HepG2 (cell line): ENCODE data around the gene SENP6. TPM values are rescaled to one million over a fixed set of nuclear protein-coding genes. Genes with fewer than 3 reads are reported as not detected.

Source experiments
- ATAC-seq: fragments of 200-7000 bp; cut with Tn5 transposase; 3 replicates; pipeline ENCODE4 v1.9.1; 2020; ENCODE audit warnings: mild to moderate bottlenecking, moderate library complexity
- BruUV-seq: library from RNA; stranded (reverse); fragments of 400-500 nt; replicated peaks from 2 replicates; lab custom pipeline; 2021; lab: Mats Ljungman, UMichigan
- CTCF ChIA-PET: fragments of 300-600 bp; formaldehyde crosslinking; extraction: SDS; loops from one replicate; lab custom pipeline; 2021; ENCODE audit warnings: low total read pairs, inconsistent platforms, low intra/inter-chr PET ratio; lab: Yijun Ruan, JAX
- POLR2A ChIA-PET: fragments of 350-600 bp; sonication (Branson Sonifier 250); formaldehyde crosslinking; loops from one replicate; lab custom pipeline; 2020; ENCODE audit warnings: antibody characterized with exemption, inconsistent platforms; lab: Yijun Ruan, JAX
- DNase-seq: peaks from one replicate; pipeline ENCODE4 v3.0.0-alpha.2; 2015; ENCODE audit warnings: low spot score
- FAIRE-seq: peaks from 3 replicates; lab custom pipeline; 2011; peaks lifted over from hg19 to GRCh38; lab: Jason Lieb, UNC
- H2AFZ ChIP-seq: one replicate; pipeline ENCODE4 v1.6.1; 2011; ENCODE audit warnings: low read length, inconsistent platforms
- H3K27ac ChIP-seq: fragments of 300-600 bp; 3 replicates; pipeline ENCODE4 v1.8.0; 2011; ENCODE audit warnings: mixed run types, mild to moderate bottlenecking, mixed read lengths, low read length, inconsistent platforms; ENCODE audit not compliant: insufficient read depth; ENCODE audit errors: extremely low read length
- H3K27me3 ChIP-seq, 2 experiments: fragments of 200-600 bp in 1 of 2; 2 replicates in 1 of 2; 3 replicates in 1 of 2; pipeline versions ENCODE4 v1.6.0 to v1.8.0; 2011; ENCODE audit warnings: low read length in 2 of 2, mild to moderate bottlenecking in 2 of 2, moderate library complexity in 2 of 2, inconsistent platforms in 1 of 2; ENCODE audit not compliant: insufficient read depth in 2 of 2, control insufficient read depth in 1 of 2
- H3K36me3 ChIP-seq, 2 experiments: fragments of 200-600 bp in 1 of 2; replicated peaks in 1 of 2; 2 replicates in 1 of 2; 3 replicates in 1 of 2; pipeline versions ENCODE4 v1.5.1 to v1.8.0; 2011; ENCODE audit warnings: low read length in 2 of 2, inconsistent platforms in 1 of 2; ENCODE audit not compliant: insufficient read depth in 2 of 2, control insufficient read depth in 1 of 2
- H3K4me1 ChIP-seq: 2 replicates; pipeline ENCODE4 v1.5.1; 2012; ENCODE audit warnings: low read length, inconsistent platforms; ENCODE audit not compliant: insufficient read depth
- H3K4me2 ChIP-seq: 2 replicates; pipeline ENCODE4 v1.6.0; 2011; ENCODE audit warnings: low read depth, low read length, inconsistent platforms
- H3K4me3 ChIP-seq, 3 experiments: fragments of 200-600 bp in 1 of 3; sonication (generic), shearing (Covaris generic) in 1 of 3; replicated peaks in 1 of 3; 2 replicates each; pipeline ENCODE4 v1.5.1; 2011 to 2016; ENCODE audit warnings: low read length in 3 of 3, inconsistent platforms in 2 of 3, low read depth in 2 of 3, mild to moderate bottlenecking in 2 of 3, control low read depth in 1 of 3, mixed read lengths in 1 of 3; ENCODE audit not compliant: insufficient read depth in 1 of 3
- H3K79me2 ChIP-seq: one replicate; pipeline ENCODE4 v1.6.1; 2011; ENCODE audit warnings: low read length, inconsistent platforms; ENCODE audit not compliant: insufficient read depth
- H3K9ac ChIP-seq: 2 replicates; pipeline ENCODE4 v1.6.0; 2011; ENCODE audit warnings: mild to moderate bottlenecking, low read depth, low read length, inconsistent platforms; ENCODE audit not compliant: insufficient read depth
- H3K9me3 ChIP-seq: 2 replicates; pipeline ENCODE4 v1.5.1; 2012; ENCODE audit warnings: mild to moderate bottlenecking, low read length
- H4K20me1 ChIP-seq: 2 replicates; pipeline ENCODE4 v1.6.0; 2011; ENCODE audit warnings: inconsistent platforms, mild to moderate bottlenecking, low read length, moderate library complexity; ENCODE audit not compliant: insufficient read depth
- AHDC1 ChIP-seq: sonication (generic); formaldehyde crosslinking; IDR thresholded peaks from 2 replicates; pipeline ENCODE4 v1.5.1; 2020; ENCODE audit warnings: mild to moderate bottlenecking, missing genetic modification reagents, borderline replicate concordance
- FOXP1 ChIP-seq, 2 experiments: fragments of 450-650 bp in 1 of 2; IDR thresholded peaks; 2 replicates each; pipeline ENCODE4 v1.6.1; 2017 to 2018; ENCODE audit warnings: antibody characterized with exemption in 1 of 2
- MBNL3 ChIP-seq: fragments of 250-450 bp; sonication (Bioruptor Pico); conservative IDR thresholded peaks from 2 replicates; pipeline ENCODE4 v1.8.0; 2022; ENCODE audit warnings: mild to moderate bottlenecking, inconsistent platforms
- PRPF4 ChIP-seq: fragments of 200-400 bp; formaldehyde crosslinking; IDR thresholded peaks from 2 replicates; pipeline ENCODE4 v1.6.1; 2016; ENCODE audit warnings: low read length, low read depth; ENCODE audit not compliant: poor library complexity, severe bottlenecking
- ZBTB33 ChIP-seq: sonication (generic); formaldehyde crosslinking; IDR thresholded peaks from 2 replicates; pipeline ENCODE4 v1.4.0; 2020; ENCODE audit warnings: missing genetic modification reagents
- ZBTB38 ChIP-seq: sonication (generic); formaldehyde crosslinking; IDR thresholded peaks from 2 replicates; pipeline ENCODE4 v1.5.1; 2020; ENCODE audit warnings: mild to moderate bottlenecking, missing genetic modification reagents
- ZFP36 ChIP-seq: fragments of 150-350 bp; IDR thresholded peaks from 2 replicates; pipeline ENCODE4 v1.6.1; 2018; ENCODE audit warnings: borderline replicate concordance, low read length, low read depth; ENCODE audit not compliant: partially characterized antibody
- ZNF121 ChIP-seq: sonication (generic); formaldehyde crosslinking; IDR thresholded peaks from 2 replicates; pipeline ENCODE4 v1.5.0; 2020; ENCODE audit warnings: mild to moderate bottlenecking, missing genetic modification reagents
- WGBS: methylation state at CpG from one replicate; pipeline ENCODE4 v1.1.6; 2017; ENCODE audit warnings: low lambda C conversion rate; 5-methylcytosine and 5-hydroxymethylcytosine counted together
- in situ Hi-C: cut with HindIII; loops from 2 replicates; pipeline ENCODE4 v1.10.0; 2017; ENCODE audit warnings: low pct_unique_long_range_greater_than_20kb; ENCODE audit not compliant: extremely low pct_ligation_motif_present
- intact Hi-C: fragments of 100-400 bp; cut with micrococcal nuclease; formaldehyde crosslinking; loops from one replicate; pipeline ENCODE4 v1.10.0; 2022; ENCODE audit not compliant: unreplicated experiment
- polyA plus RNA-seq, 8 experiments: library from polyadenylated mRNA; depleted of rRNA in 3 of 8; stranded (reverse) in 7 of 8; unstranded in 1 of 8; fragments of >200 nt; fragmentation: Illumina TruSeq in 4 of 8; extraction: Trizol in 4 of 8; gene quantifications; 2 replicates each; pipeline versions ENCODE4 v1.2.1 to v1.2.3, GENCODE V29; 2011 to 2016; ENCODE audit warnings: low read depth in 4 of 8, missing spikeins in 1 of 8, mixed read lengths in 1 of 8; ENCODE audit not compliant: insufficient read depth in 1 of 8
- total RNA-seq, 5 experiments: library from RNA; depleted of rRNA; stranded (reverse); fragments of >200 nt; fragmentation: Illumina TruSeq; extraction: Trizol; gene quantifications; 2 replicates each; pipeline ENCODE4 v1.2.3, GENCODE V29; 2016; ENCODE audit warnings: low read depth in 1 of 5
- TF ChIP-seq, protein P1 (sequence below): sonication (generic); formaldehyde crosslinking; IDR thresholded peaks from 2 replicates; pipeline ENCODE4 v1.4.0; 2020; ENCODE audit warnings: missing genetic modification reagents

The SENP6 gene
- total and polyA plus RNA-seq, 2 of the 13 experiments (the other 11 are each of a cell fraction or from before 2014, with no cell fraction given), result 21.9 to 50.1 TPM

GRCh38 chr6:75604294-75604693 is 2.6 kb downstream of the SENP6 start:
- H3K36me3 ChIP-seq, result no peaks in the 10 kb centered on the region
- peaks cover 57% of the 10 kb centered on the region for H3K4me1 ChIP-seq
- no peak overlapping the region for H2AFZ ChIP-seq
- peak; percentile 71; the same call in 1 of the 2 replicates for TF ChIP-seq ZBTB38 (CRISPR knock-in tag)
- TF ChIP-seq PRPF4, result peak; percentile 71
- TF ChIP-seq, protein P1, sequence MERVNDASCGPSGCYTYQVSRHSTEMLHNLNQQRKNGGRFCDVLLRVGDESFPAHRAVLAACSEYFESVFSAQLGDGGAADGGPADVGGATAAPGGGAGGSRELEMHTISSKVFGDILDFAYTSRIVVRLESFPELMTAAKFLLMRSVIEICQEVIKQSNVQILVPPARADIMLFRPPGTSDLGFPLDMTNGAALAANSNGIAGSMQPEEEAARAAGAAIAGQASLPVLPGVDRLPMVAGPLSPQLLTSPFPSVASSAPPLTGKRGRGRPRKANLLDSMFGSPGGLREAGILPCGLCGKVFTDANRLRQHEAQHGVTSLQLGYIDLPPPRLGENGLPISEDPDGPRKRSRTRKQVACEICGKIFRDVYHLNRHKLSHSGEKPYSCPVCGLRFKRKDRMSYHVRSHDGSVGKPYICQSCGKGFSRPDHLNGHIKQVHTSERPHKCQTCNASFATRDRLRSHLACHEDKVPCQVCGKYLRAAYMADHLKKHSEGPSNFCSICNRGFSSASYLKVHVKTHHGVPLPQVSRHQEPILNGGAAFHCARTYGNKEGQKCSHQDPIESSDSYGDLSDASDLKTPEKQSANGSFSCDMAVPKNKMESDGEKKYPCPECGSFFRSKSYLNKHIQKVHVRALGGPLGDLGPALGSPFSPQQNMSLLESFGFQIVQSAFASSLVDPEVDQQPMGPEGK (CRISPR knock-in tag), result no peak
- no peak for TF ChIP-seq ZFP36
- TF ChIP-seq ZNF121 (CRISPR knock-in tag), result peak; percentile 25; the same call in 1 of the 2 replicates
- TF ChIP-seq ZBTB33 (CRISPR knock-in tag), result peak; percentile 87
- TF ChIP-seq FOXP1 (IDR thresholded peaks at IDR 0.05), result no peak
- no peak for TF ChIP-seq FOXP1 (CRISPR knock-in tag; IDR thresholded peaks at IDR 0.05)
- TF ChIP-seq AHDC1, result no peak
- TF ChIP-seq MBNL3 (CRISPR knock-in tag), result no peak
- peak overlapping the region; percentile 83 for H3K4me2 ChIP-seq
- ChIA-PET POLR2A (no interaction called here), CTCF (no interaction called here)
- peaks cover 82% of the 10 kb centered on the region for H3K79me2 ChIP-seq
- ATAC-seq (no peak), FAIRE-seq (no peak), DNase-seq (no peak)
- no peak overlapping the region for H3K27ac ChIP-seq
- intact Hi-C loops (loop anchor here (5.0 kb wide), 1 partner anchor 317 kb away; no protein-coding TSS in a partner anchor), in situ Hi-C loops (no loop called here)
- peak overlapping the region; percentile 83 to 96 (median 90); a peak in 4 of 6 replicates for H3K4me3 ChIP-seq
- H3K9ac ChIP-seq, result peak overlapping the region; percentile 99
- H3K9me3 ChIP-seq, result no peaks in the 10 kb centered on the region
- no peaks in the 10 kb centered on the region; a peak in 1 of 5 replicates for H3K27me3 ChIP-seq
- peaks cover 39% of the 10 kb centered on the region for H4K20me1 ChIP-seq
- no TSS peak for BruUV-seq
- WGBS, result 90% methylated on average over 16 of the region's 16 CpGs
